NCI-H345 treated with DMSO at 0.1 percent for 48 hours (cell line): Measurements from ENCODE around the gene BTBD6.
A peak's percentile ranks its signal among the peaks of the same experiment; 100 is the strongest.

Experiments
- DNase-seq: peaks from one replicate; lab custom pipeline; 2025; ENCODE audit not compliant: unreplicated experiment; lab: John Stamatoyannopoulos, UW

BTBD6 gene

GRCh38 chr14:105211086-105211757, 37.1 kb upstream of the BTBD6 start:
- DNase-seq = no peak

- no peak for DNase-seq
Measured at GRCh38 chr14:105211758-105212089, 36.6 kb upstream of the BTBD6 start.

- DNase-seq = peak; percentile 78
Measured at GRCh38 chr14:105212541-105213300, 35.6 kb upstream of the BTBD6 start.

GRCh38 chr14:105213361-105213760, 35.0 kb upstream of the BTBD6 start:
- no peak for DNase-seq

- no peak for DNase-seq
Measured at GRCh38 chr14:105214324-105214915, 33.9 kb upstream of the BTBD6 start.

- no peak for DNase-seq
Measured at GRCh38 chr14:105215602-105216001, 32.7 kb upstream of the BTBD6 start.

GRCh38 chr14:105216490-105217247, 31.7 kb upstream of the BTBD6 start:
- no peak for DNase-seq

GRCh38 chr14:105217774-105218173, 30.6 kb upstream of the BTBD6 start:
- DNase-seq = no peak

GRCh38 chr14:105218611-105219010, 29.7 kb upstream of the BTBD6 start:
- DNase-seq = no peak

- no peak for DNase-seq
Measured at GRCh38 chr14:105219043-105219612, 29.2 kb upstream of the BTBD6 start.

GRCh38 chr14:105219753-105220152, 28.6 kb upstream of the BTBD6 start:
- DNase-seq = no peak

GRCh38 chr14:105220699-105221597, 27.4 kb upstream of the BTBD6 start:
- DNase-seq = no peak

GRCh38 chr14:105221598-105222178, 26.6 kb upstream of the BTBD6 start:
- no peak for DNase-seq

- DNase-seq = no peak
Measured at GRCh38 chr14:105223260-105223659, 25.1 kb upstream of the BTBD6 start.

- no peak for DNase-seq
Measured at GRCh38 chr14:105223770-105224544, 24.4 kb upstream of the BTBD6 start.

- no peak for DNase-seq
Measured at GRCh38 chr14:105224845-105225570, 23.3 kb upstream of the BTBD6 start.

- DNase-seq = no peak
Measured at GRCh38 chr14:105226198-105226597, 22.1 kb upstream of the BTBD6 start.

- no peak for DNase-seq
Measured at GRCh38 chr14:105227346-105227745, 21.0 kb upstream of the BTBD6 start.
